NT2/D1 (cell line): Measurements from ENCODE around the gene SRGAP1.

Source experiments
- DNase-seq: peaks from one replicate; pipeline ENCODE4 v3.0.0-alpha.2; 2011; ENCODE audit warnings: low read depth, low spot score
- H3K27me3 ChIP-seq: 2 replicates; pipeline ENCODE4 v1.6.0; 2011; ENCODE audit warnings: mild to moderate bottlenecking; ENCODE audit not compliant: insufficient read length, insufficient read depth
- H3K36me3 ChIP-seq: 2 replicates; pipeline ENCODE4 v1.6.1; 2011; ENCODE audit warnings: mild to moderate bottlenecking, low read length, mixed read lengths; ENCODE audit not compliant: insufficient read depth, insufficient read length
- H3K4me1 ChIP-seq: 2 replicates; pipeline ENCODE4 v1.5.1; 2011; ENCODE audit not compliant: insufficient read depth, insufficient read length
- H3K4me3 ChIP-seq: 2 replicates; pipeline ENCODE4 v1.5.1; 2011; ENCODE audit warnings: low read depth; ENCODE audit not compliant: insufficient read length
- H3K9ac ChIP-seq: 2 replicates; pipeline ENCODE4 v1.6.0; 2011; ENCODE audit warnings: low read depth; ENCODE audit not compliant: insufficient read length
- H3K9me3 ChIP-seq: 2 replicates; pipeline ENCODE4 v1.5.1; 2011; ENCODE audit warnings: mild to moderate bottlenecking, low read length; ENCODE audit not compliant: insufficient read depth
- SUZ12 ChIP-seq: IDR thresholded peaks from 2 replicates; pipeline ENCODE4 v1.6.1; 2011; ENCODE audit not compliant: insufficient read length, insufficient read depth; ENCODE audit errors: extremely low read depth
- YY1 ChIP-seq: IDR thresholded peaks from 2 replicates; pipeline ENCODE4 v1.6.1; 2011; ENCODE audit not compliant: insufficient read length, insufficient read depth
- ZNF274 ChIP-seq: IDR thresholded peaks from 2 replicates; pipeline ENCODE4 v1.6.1; 2011; ENCODE audit warnings: mild to moderate bottlenecking, low read depth, low read length

SRGAP1 gene

GRCh38 chr12:63940310-63941005 lies 96.0 kb downstream of the SRGAP1 start:
- no peaks in the 10 kb centered on the region for H3K9me3 ChIP-seq
- DNase-seq = no peak
- H3K27me3 ChIP-seq = no peaks in the 10 kb centered on the region
- no peak overlapping the region for H3K9ac ChIP-seq
- H3K4me3 ChIP-seq = no peak overlapping the region
- H3K36me3 ChIP-seq = no peaks in the 10 kb centered on the region
- TF ChIP-seq YY1 (no peak), SUZ12 (no peak), ZNF274 (no peak)
- H3K4me1 ChIP-seq = no peaks in the 10 kb centered on the region

- H3K4me1 ChIP-seq = no peaks in the 10 kb centered on the region
- no peak overlapping the region for H3K9ac ChIP-seq
- no peaks in the 10 kb centered on the region for H3K9me3 ChIP-seq
- no peak overlapping the region for H3K4me3 ChIP-seq
- H3K36me3 ChIP-seq = no peaks in the 10 kb centered on the region
- no peak for DNase-seq
- H3K27me3 ChIP-seq = no peaks in the 10 kb centered on the region
- TF ChIP-seq YY1 (no peak), ZNF274 (no peak), SUZ12 (no peak)
These were observed 96.8 kb downstream of the SRGAP1 start for GRCh38 chr12:63941166-63941800.

- Histone ChIP-seq H3K9ac (no peak overlapping the region), H3K9me3 (no peaks in the 10 kb centered on the region), H3K4me1 (no peaks in the 10 kb centered on the region), H3K4me3 (no peak overlapping the region), H3K36me3 (no peaks in the 10 kb centered on the region), H3K27me3 (no peaks in the 10 kb centered on the region)
- DNase-seq = no peak
- TF ChIP-seq YY1 (no peak), ZNF274 (no peak), SUZ12 (no peak)
These were observed 97.4 kb downstream of the SRGAP1 start for GRCh38 chr12:63941879-63942278.

- Histone ChIP-seq H3K27me3 (no peaks in the 10 kb centered on the region), H3K36me3 (no peaks in the 10 kb centered on the region), H3K4me3 (no peak overlapping the region), H3K9me3 (no peaks in the 10 kb centered on the region), H3K4me1 (no peaks in the 10 kb centered on the region), H3K9ac (no peak overlapping the region)
- no peak for TF ChIP-seq YY1
- no peak for TF ChIP-seq SUZ12
- no peak for TF ChIP-seq ZNF274
- no peak for DNase-seq
These were observed 98.2 kb downstream of the SRGAP1 start for GRCh38 chr12:63942464-63943241.

GRCh38 chr12:63944034-63944579 lies 99.6 kb downstream of the SRGAP1 start:
- H3K4me3 ChIP-seq = no peak overlapping the region
- no peak for DNase-seq
- H3K27me3 ChIP-seq = no peaks in the 10 kb centered on the region
- H3K9me3 ChIP-seq = no peaks in the 10 kb centered on the region
- H3K36me3 ChIP-seq = no peaks in the 10 kb centered on the region
- no peaks in the 10 kb centered on the region for H3K4me1 ChIP-seq
- no peak overlapping the region for H3K9ac ChIP-seq
- TF ChIP-seq SUZ12 (no peak), YY1 (no peak), ZNF274 (no peak)

GRCh38 chr12:63944586-63945228 lies 100.2 kb downstream of the SRGAP1 start:
- no peaks in the 10 kb centered on the region for H3K27me3 ChIP-seq
- H3K4me1 ChIP-seq = no peaks in the 10 kb centered on the region
- no peak overlapping the region for H3K9ac ChIP-seq
- H3K9me3 ChIP-seq = no peaks in the 10 kb centered on the region
- H3K36me3 ChIP-seq = no peaks in the 10 kb centered on the region
- H3K4me3 ChIP-seq = no peak overlapping the region
- DNase-seq = no peak
- no peak for TF ChIP-seq SUZ12

GRCh38 chr12:63945777-63946176 lies 101.3 kb downstream of the SRGAP1 start:
- H3K36me3 ChIP-seq = no peaks in the 10 kb centered on the region
- DNase-seq = no peak
- H3K4me3 ChIP-seq = no peak overlapping the region
- H3K27me3 ChIP-seq = no peaks in the 10 kb centered on the region
- no peaks in the 10 kb centered on the region for H3K4me1 ChIP-seq
- TF ChIP-seq ZNF274 (no peak), YY1 (no peak), SUZ12 (no peak)
- no peaks in the 10 kb centered on the region for H3K9me3 ChIP-seq
- no peak overlapping the region for H3K9ac ChIP-seq
